ENCODE measurements around the gene PKP1.
A peak's percentile ranks its signal among the peaks of the same experiment; 100 is the strongest.

PKP1 gene

GRCh38 chr1:201310251-201310985 is 27.1 kb downstream of the PKP1 start:
- in situ Hi-C loops (cut with HindIII; ENCODE audit: low sequenced_read_pairs): no loop called here
- TF ChIP-seq CTCF (IDR thresholded peaks at IDR 0.05; ENCODE audit: low read depth, low read length): no peak
- DNase-seq (ENCODE audit: low read depth, low spot score): no peak
- no peak overlapping the region for H3K4me3 ChIP-seq (ENCODE audit: low read depth, low read length)

DNA sequence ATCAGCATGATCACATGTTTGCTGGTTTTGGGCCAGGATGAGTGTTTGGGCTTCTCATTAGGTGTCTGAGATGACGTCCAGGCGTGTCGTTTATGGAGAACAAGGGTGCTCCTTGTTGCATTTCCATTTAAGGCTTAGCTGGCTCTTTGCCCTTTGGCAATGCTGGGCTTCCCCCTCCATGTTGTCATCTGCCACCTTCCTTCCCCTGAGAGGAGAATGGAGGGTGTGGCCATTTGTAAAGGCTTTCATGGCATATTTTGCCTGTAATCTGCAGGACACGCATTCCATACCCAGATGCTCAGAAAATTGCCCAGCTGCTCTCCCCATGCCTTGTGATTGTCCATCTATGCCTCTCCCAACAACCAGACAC is 27.7 kb downstream of the PKP1 start:
- no peak overlapping the region for H3K4me3 ChIP-seq (ENCODE audit: low read depth, low read length)
- no peak for TF ChIP-seq CTCF (IDR thresholded peaks at IDR 0.05; ENCODE audit: low read depth, low read length)
- peak; percentile 13 for DNase-seq (ENCODE audit: low read depth, low spot score)
- in situ Hi-C loops (cut with HindIII; ENCODE audit: low sequenced_read_pairs): no loop called here

GRCh38 chr1:201311356-201312011 is 28.2 kb downstream of the PKP1 start:
- TF ChIP-seq CTCF (IDR thresholded peaks at IDR 0.05; ENCODE audit: low read depth, low read length): no peak
- DNase-seq (ENCODE audit: low read depth, low spot score): no peak
- in situ Hi-C loops (cut with HindIII; ENCODE audit: low sequenced_read_pairs): no loop called here
- H3K4me3 ChIP-seq (ENCODE audit: low read depth, low read length): no peak overlapping the region

- in situ Hi-C loops (cut with HindIII; ENCODE audit: low sequenced_read_pairs): no loop called here
- no peak overlapping the region for H3K4me3 ChIP-seq (ENCODE audit: low read depth, low read length)
- no peak for TF ChIP-seq CTCF (IDR thresholded peaks at IDR 0.05; ENCODE audit: low read depth, low read length)
- no peak for DNase-seq (ENCODE audit: low read depth, low spot score)
These were observed 29.0 kb downstream of the PKP1 start for GRCh38 chr1:201312298-201312697.

DNA sequence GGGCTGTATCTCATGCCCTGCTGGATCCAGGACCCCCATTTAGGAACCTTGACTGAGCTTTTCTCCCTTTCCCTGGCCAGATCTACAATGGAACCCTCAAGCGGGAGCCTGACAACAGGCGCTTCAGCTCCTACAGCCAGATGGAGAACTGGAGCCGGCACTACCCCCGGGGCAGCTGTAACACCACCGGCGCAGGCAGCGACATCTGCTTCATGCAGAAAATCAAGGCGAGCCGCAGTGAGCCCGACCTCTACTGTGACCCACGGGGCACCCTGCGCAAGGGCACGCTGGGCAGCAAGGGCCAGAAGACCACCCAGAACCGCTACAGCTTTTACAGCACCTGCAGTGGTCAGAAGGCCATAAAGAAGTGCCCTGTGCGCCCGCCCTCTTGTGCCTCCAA is 29.8 kb downstream of the PKP1 start:
- no peak overlapping the region for H3K4me3 ChIP-seq (ENCODE audit: low read depth, low read length)
- no peak for TF ChIP-seq CTCF (IDR thresholded peaks at IDR 0.05; ENCODE audit: low read depth, low read length)
- DNase-seq (ENCODE audit: low read depth, low spot score): no peak
- in situ Hi-C loops (cut with HindIII; ENCODE audit: low sequenced_read_pairs): no loop called here

DNA sequence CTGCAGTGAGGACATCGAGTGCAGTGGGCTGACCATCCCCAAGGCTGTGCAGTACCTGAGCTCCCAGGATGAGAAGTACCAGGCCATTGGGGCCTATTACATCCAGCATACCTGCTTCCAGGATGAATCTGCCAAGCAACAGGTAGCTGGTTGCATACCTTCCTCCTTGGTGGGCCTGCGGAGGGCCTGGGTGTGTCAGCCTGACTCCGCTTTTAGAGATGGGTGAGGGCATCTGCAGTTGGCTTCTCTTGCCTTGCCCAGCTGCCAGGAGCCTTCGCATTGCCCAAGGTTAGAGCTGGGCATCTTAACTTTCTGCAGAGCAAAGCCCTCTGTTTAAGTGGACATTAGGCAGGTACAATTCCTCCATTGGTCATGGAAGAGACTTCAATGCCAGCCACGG is 33.2 kb downstream of the PKP1 start:
- no peak overlapping the region for H3K4me3 ChIP-seq (ENCODE audit: low read depth, low read length)
- no peak for TF ChIP-seq CTCF (IDR thresholded peaks at IDR 0.05; ENCODE audit: low read depth, low read length)
- in situ Hi-C loops (cut with HindIII; ENCODE audit: low sequenced_read_pairs): no loop called here
- no peak for DNase-seq (ENCODE audit: low read depth, low spot score)
